Endothelial cell (in vitro differentiated cells): Measurements from ENCODE around the gene ZSCAN12. TPM values are rescaled to one million over a fixed set of nuclear protein-coding genes. Genes with fewer than 3 reads are reported as not detected.
"Not testable (repeated sequence)": the region's sequence is repeated elsewhere in the genome, so short reads cannot be mapped to it uniquely, and the experiment has no call there.

Source experiments
- DNase-seq: peaks from one replicate; pipeline ENCODE4 v3.0.0; 2021; ENCODE audit warnings: low spot score
- H3K27ac Mint-ChIP-seq: one replicate; pipeline ENCODE4 v1.8.0; 2021; ENCODE audit warnings: mixed read lengths, inconsistent platforms; ENCODE audit not compliant: unreplicated experiment
- H3K27me3 Mint-ChIP-seq: one replicate; pipeline ENCODE4 v1.8.0; 2021; ENCODE audit warnings: mild to moderate bottlenecking, moderate library complexity, mixed read lengths, inconsistent platforms; ENCODE audit not compliant: unreplicated experiment
- H3K36me3 Mint-ChIP-seq: one replicate; pipeline ENCODE4 v1.8.0; 2021; ENCODE audit warnings: mild to moderate bottlenecking, low read depth, mixed read lengths, inconsistent platforms; ENCODE audit not compliant: unreplicated experiment
- H3K4me1 Mint-ChIP-seq: one replicate; pipeline ENCODE4 v1.8.0; 2021; ENCODE audit warnings: mild to moderate bottlenecking, mixed read lengths, inconsistent platforms; ENCODE audit not compliant: unreplicated experiment
- H3K4me3 Mint-ChIP-seq: one replicate; pipeline ENCODE4 v1.8.0; 2021; ENCODE audit warnings: mild to moderate bottlenecking, mixed read lengths, inconsistent platforms; ENCODE audit not compliant: unreplicated experiment
- H3K9me3 Mint-ChIP-seq: one replicate; pipeline ENCODE4 v1.8.0; 2021; ENCODE audit warnings: mixed read lengths, inconsistent platforms; ENCODE audit not compliant: unreplicated experiment
- CTCF ChIP-seq: fragments of 200-600 bp; sonication (generic); IDR thresholded peaks from one replicate; pipeline ENCODE4 v1.5.0; 2021; ENCODE audit warnings: antibody characterized with exemption; ENCODE audit not compliant: unreplicated experiment
- long read RNA-seq: library from polyadenylated mRNA; unstranded; transcript quantifications from one replicate; pipeline ENCODE4 v2.0.0, GENCODE V29; 2020; ENCODE audit not compliant: unreplicated experiment
- total RNA-seq: library from RNA; stranded (reverse); fragmentation: NEBNext Ultra II Directional; extraction: Animal tissue kit (Norgen Biotek cat#: 25700); gene quantifications from one replicate; pipeline ENCODE4 v1.2.1, GENCODE V29; 2021; ENCODE audit not compliant: unreplicated experiment

ZSCAN12 gene
- 9.5 TPM for total RNA-seq
- long read RNA-seq, partial matches to known transcripts, result 2 of 4 reads
- long read RNA-seq, other reads (novel, unspliced or antisense), result 2 of 4 reads

- Mint-ChIP-seq H3K9me3 (no peaks in the 10 kb centered on the region), H3K27me3 (peaks cover 2% of the 10 kb centered on the region), H3K27ac (peak within 1 kb of the TSS; percentile 95), H3K36me3 (peaks cover 18% of the 10 kb centered on the region), H3K4me1 (peaks cover 25% of the 10 kb centered on the region), H3K4me3 (peak within 1 kb of the TSS; percentile 96)
- DNase-seq, result peak; percentile 80
- TF ChIP-seq CTCF, result no peak
Observed at GRCh38 chr6:28399350-28400121, at the start of gene ZSCAN12. ZSCAN12 (minus strand) TSS chr6:28399747; CDS start chr6:28398405, 1,342 bp downstream.

GRCh38 chr6:28449056-28449455, 49.5 kb upstream of the ZSCAN12 start:
- Mint-ChIP-seq H3K9me3 (no peaks in the 10 kb centered on the region), H3K4me1 (peaks cover 9% of the 10 kb centered on the region), H3K27me3 (no peaks in the 10 kb centered on the region), H3K4me3 (no peak overlapping the region), H3K27ac (no peak overlapping the region), H3K36me3 (no peaks in the 10 kb centered on the region)
- DNase-seq, result no peak
- TF ChIP-seq CTCF, result no peak

GRCh38 chr6:28447512-28447906, 48.0 kb upstream of the ZSCAN12 start:
- H3K36me3 Mint-ChIP-seq, H3K4me1 Mint-ChIP-seq, H3K9me3 Mint-ChIP-seq, H3K27me3 Mint-ChIP-seq, DNase-seq, H3K27ac Mint-ChIP-seq: not testable (repeated sequence)
- peak overlapping the region; percentile 82 for H3K4me3 Mint-ChIP-seq

GRCh38 chr6:28446818-28447511, 47.4 kb upstream of the ZSCAN12 start:
- Mint-ChIP-seq H3K4me3 (peak overlapping the region; percentile 82), H3K27ac (peak overlapping the region; percentile 6), H3K4me1 (peaks cover 9% of the 10 kb centered on the region), H3K36me3 (no peaks in the 10 kb centered on the region), H3K9me3 (no peaks in the 10 kb centered on the region), H3K27me3 (peaks cover 6% of the 10 kb centered on the region)
- no peak for TF ChIP-seq CTCF
- DNase-seq, result peak; percentile 19

- not testable (repeated sequence) for DNase-seq, H3K27me3 Mint-ChIP-seq, H3K27ac Mint-ChIP-seq, H3K36me3 Mint-ChIP-seq, H3K9me3 Mint-ChIP-seq, H3K4me1 Mint-ChIP-seq
- H3K4me3 Mint-ChIP-seq, result peak overlapping the region; percentile 51
Observed at GRCh38 chr6:28444759-28445158, 45.2 kb upstream of the ZSCAN12 start.
